Cerebellar cortex (tissue), 1 donor: ENCODE measurements around the gene MBLAC1.
A peak's percentile ranks its signal among the peaks of the same experiment; 100 is the strongest.

ENCODE experiments used
- DNase-seq: peaks from one replicate; pipeline ENCODE4 v3.0.0-alpha.2; 2015; ENCODE audit warnings: low spot score

MBLAC1 gene

GRCh38 chr7:100171087-100171681 lies 44.4 kb downstream of the MBLAC1 start:
- DNase-seq, result no peak

GRCh38 chr7:100171840-100172239 lies 45.1 kb downstream of the MBLAC1 start:
- no peak for DNase-seq

GRCh38 chr7:100173806-100174495 lies 47.2 kb downstream of the MBLAC1 start:
- no peak for DNase-seq

- no peak for DNase-seq
These were observed 47.8 kb downstream of the MBLAC1 start for GRCh38 chr7:100174582-100174981.

GRCh38 chr7:100175296-100175935 lies 48.6 kb downstream of the MBLAC1 start:
- no peak for DNase-seq

GRCh38 chr7:100176096-100177044 lies 49.6 kb downstream of the MBLAC1 start:
- DNase-seq, result no peak

GRCh38 chr7:100177045-100178001 lies 50.6 kb downstream of the MBLAC1 start, which contains the start of the genes GPC2 and STAG3:
TSS of gene GPC2 (minus strand) at chr7:100177381. CDS start at chr7:100177199, 182 bp downstream.
TSS of gene STAG3 (plus strand) at chr7:100177918. CDS start at chr7:100180557, 2,639 bp downstream.
- DNase-seq, result peak; percentile 88
